ENCODE results near the gene TRAK1. TPM values are rescaled to one million over a fixed set of nuclear protein-coding genes. Genes with fewer than 3 reads are reported as not detected.

Gene TRAK1
- total RNA-seq, 2 experiments from 2014 or later: 62.5 to 88.3 TPM

DNA sequence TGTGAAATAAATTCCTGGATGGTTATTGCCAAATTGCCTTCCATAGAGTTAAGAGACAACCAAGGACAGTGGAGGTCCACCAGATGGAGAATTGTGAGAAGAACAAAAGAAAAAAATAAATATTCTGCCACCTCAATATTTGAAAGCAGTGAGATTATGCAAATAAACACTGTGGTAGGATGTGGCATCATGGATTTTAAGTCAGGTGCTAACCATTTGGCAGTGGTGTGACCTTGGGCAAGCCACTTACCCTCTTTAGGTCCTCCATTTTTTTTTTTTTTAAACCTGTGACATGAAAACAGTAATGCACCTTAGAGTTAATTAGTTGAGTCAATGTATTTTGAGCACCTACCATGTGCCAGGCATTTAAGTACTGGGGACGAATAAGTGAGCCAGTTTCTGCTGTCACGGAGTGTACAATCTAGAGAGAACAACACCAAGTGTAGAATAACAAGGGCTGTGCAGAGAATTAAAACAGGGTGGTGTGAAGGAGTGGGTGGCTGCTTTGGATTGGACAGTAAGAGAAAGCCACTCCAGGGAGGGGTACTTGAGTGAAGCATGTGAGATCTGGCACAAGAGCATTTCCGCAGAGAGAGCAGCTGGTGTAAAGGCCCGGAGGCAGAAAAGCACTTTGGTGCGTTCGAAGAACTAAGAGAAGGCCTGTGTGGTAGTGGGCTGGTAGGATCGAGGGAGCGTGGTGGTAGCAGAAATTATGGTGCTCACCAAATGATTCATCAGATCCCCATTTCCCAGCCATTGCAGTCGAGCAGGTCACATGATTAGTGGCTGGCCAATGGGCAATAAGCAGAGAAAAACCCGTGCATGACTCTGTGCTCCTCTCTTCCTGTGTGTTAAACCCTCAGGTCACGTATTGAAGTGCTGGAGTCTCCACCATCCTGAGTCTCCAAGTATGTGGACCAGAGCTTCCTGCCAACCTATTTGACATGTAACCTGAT is 135.6 kb downstream of the TRAK1 start:
- H4K20me1 ChIP-seq (ENCODE audit: insufficient read depth, low read length): no peaks in the 10 kb centered on the region
- H3K79me2 ChIP-seq (ENCODE audit: insufficient read depth, low read depth, low read length): no peaks in the 10 kb centered on the region
- no peak overlapping the region for H3K4me3 ChIP-seq (ENCODE audit: low read depth, low read length, poor library complexity, severe bottlenecking)
- H3K36me3 ChIP-seq (ENCODE audit: insufficient read depth, low read length): peaks cover 47% of the 10 kb centered on the region
- no peak overlapping the region for H2AFZ ChIP-seq (ENCODE audit: low read length)
- peak; percentile 17 for DNase-seq (ENCODE audit: low spot score)
- BruUV-seq (replicated peaks): no TSS peak
- H3K9me2 ChIP-seq (ENCODE audit: insufficient read depth, low read length): no peaks in the 10 kb centered on the region
- H3K4me1 ChIP-seq (ENCODE audit: insufficient read depth, low read length, poor library complexity, severe bottlenecking): peaks cover 3% of the 10 kb centered on the region
- H3K27ac ChIP-seq (ENCODE audit: low read depth, low read length, poor library complexity, severe bottlenecking): no peak overlapping the region
- no peaks in the 10 kb centered on the region for H3K9me3 ChIP-seq (ENCODE audit: low read length)
- POLR2A ChIA-PET: no interaction called here
- TF ChIP-seq EZH2phosphoT487 (IDR thresholded peaks at IDR 0.05; ENCODE audit: borderline replicate concordance, low read depth, low read length): no peak
- TF ChIP-seq, protein P1, sequence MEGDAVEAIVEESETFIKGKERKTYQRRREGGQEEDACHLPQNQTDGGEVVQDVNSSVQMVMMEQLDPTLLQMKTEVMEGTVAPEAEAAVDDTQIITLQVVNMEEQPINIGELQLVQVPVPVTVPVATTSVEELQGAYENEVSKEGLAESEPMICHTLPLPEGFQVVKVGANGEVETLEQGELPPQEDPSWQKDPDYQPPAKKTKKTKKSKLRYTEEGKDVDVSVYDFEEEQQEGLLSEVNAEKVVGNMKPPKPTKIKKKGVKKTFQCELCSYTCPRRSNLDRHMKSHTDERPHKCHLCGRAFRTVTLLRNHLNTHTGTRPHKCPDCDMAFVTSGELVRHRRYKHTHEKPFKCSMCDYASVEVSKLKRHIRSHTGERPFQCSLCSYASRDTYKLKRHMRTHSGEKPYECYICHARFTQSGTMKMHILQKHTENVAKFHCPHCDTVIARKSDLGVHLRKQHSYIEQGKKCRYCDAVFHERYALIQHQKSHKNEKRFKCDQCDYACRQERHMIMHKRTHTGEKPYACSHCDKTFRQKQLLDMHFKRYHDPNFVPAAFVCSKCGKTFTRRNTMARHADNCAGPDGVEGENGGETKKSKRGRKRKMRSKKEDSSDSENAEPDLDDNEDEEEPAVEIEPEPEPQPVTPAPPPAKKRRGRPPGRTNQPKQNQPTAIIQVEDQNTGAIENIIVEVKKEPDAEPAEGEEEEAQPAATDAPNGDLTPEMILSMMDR (conservative IDR thresholded peaks at IDR 0.05; ENCODE audit: low read length): no peak
- intact Hi-C loops (cut with micrococcal nuclease; ENCODE audit: unreplicated experiment): no loop called here
- CTCF ChIA-PET (ENCODE audit: unreplicated experiment): no interaction called here
- no peak overlapping the region for H3K4me2 ChIP-seq (ENCODE audit: low read length)

DNA sequence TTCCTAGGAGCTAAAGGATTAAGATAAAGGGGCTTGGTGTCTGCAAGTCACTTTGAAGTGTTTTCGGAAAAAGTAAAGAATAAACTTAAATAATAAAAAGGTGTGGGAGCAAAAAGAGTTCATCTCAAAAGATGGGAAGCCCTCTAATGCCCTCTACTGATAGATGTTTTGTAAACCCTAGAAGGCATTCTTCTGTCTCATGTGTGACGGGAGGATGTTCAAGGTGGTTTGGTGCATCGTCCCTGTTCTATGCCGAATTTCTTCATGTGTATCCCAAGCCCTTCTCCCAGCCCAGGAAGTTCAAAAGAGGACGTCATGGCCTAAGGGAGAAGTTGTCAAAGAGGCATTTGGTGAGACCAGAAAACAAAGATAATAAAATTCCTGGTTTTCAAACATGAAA is 137.6 kb downstream of the TRAK1 start:
- no peaks in the 10 kb centered on the region for H3K9me2 ChIP-seq (ENCODE audit: insufficient read depth, low read length)
- ChIA-PET CTCF (ENCODE audit: unreplicated experiment) (no interaction called here), POLR2A (interaction anchor here (1.6 kb wide), 1 partner anchor 130 kb away, joined by 3 read pairs; no protein-coding TSS in a partner anchor)
- TF ChIP-seq, protein P1 (conservative IDR thresholded peaks at IDR 0.05; ENCODE audit: low read length): peak; percentile 79
- TF ChIP-seq EZH2phosphoT487 (IDR thresholded peaks at IDR 0.05; ENCODE audit: borderline replicate concordance, low read depth, low read length): no peak
- H3K4me2 ChIP-seq (ENCODE audit: low read length): no peak overlapping the region
- H3K9me3 ChIP-seq (ENCODE audit: low read length): no peaks in the 10 kb centered on the region
- H3K4me3 ChIP-seq (ENCODE audit: low read depth, low read length, poor library complexity, severe bottlenecking): no peak overlapping the region
- H4K20me1 ChIP-seq (ENCODE audit: insufficient read depth, low read length): no peaks in the 10 kb centered on the region
- intact Hi-C loops (cut with micrococcal nuclease; ENCODE audit: unreplicated experiment): loop anchor here (1.0 to 2.0 kb wide), 3 partner anchors 37 to 334 kb away; no protein-coding TSS in a partner anchor
- no peak overlapping the region for H2AFZ ChIP-seq (ENCODE audit: low read length)
- H3K79me2 ChIP-seq (ENCODE audit: insufficient read depth, low read depth, low read length): no peaks in the 10 kb centered on the region
- H3K36me3 ChIP-seq (ENCODE audit: insufficient read depth, low read length): peaks cover 27% of the 10 kb centered on the region
- no peak overlapping the region for H3K27ac ChIP-seq (ENCODE audit: low read depth, low read length, poor library complexity, severe bottlenecking)
- peaks cover 3% of the 10 kb centered on the region for H3K4me1 ChIP-seq (ENCODE audit: insufficient read depth, low read length, poor library complexity, severe bottlenecking)
- peak; percentile 63 for DNase-seq (ENCODE audit: low spot score)
- no TSS peak for BruUV-seq (replicated peaks)

Measured in OCI-LY7 (cell line).